ENCODE measurements around the gene ADAMTS12. TPM values are rescaled to one million over a fixed set of nuclear protein-coding genes. Genes with fewer than 3 reads are reported as not detected.

ADAMTS12 gene
- total RNA-seq, 2 experiments from 2014 or later, result not detected

- intact Hi-C loops (cut with micrococcal nuclease), result no loop called here
- Mint-ChIP-seq H3K27me3 (no peaks in the 10 kb centered on the region), H3K4me1 (ENCODE audit: low read depth) (peaks cover 3% of the 10 kb centered on the region), H3K27ac (no peak overlapping the region), H3K9me3 (no peaks in the 10 kb centered on the region), H3K36me3 (ENCODE audit: low read depth) (no peaks in the 10 kb centered on the region), H3K4me3 (no peak overlapping the region)
- POLR2A ChIA-PET, result no interaction called here
- DNase-seq, result no peak
- TF ChIP-seq CTCF (IDR thresholded peaks at IDR 0.05), result no peak
- ATAC-seq, result no peak
- CTCF ChIA-PET, result no interaction called here
These were observed 254.8 kb downstream of the ADAMTS12 start for GRCh38 chr5:33637011-33637410.

GRCh38 chr5:33635582-33635981 lies 256.2 kb downstream of the ADAMTS12 start:
- Mint-ChIP-seq H3K27me3 (no peaks in the 10 kb centered on the region), H3K27ac (no peak overlapping the region), H3K36me3 (ENCODE audit: low read depth) (no peaks in the 10 kb centered on the region), H3K9me3 (peaks cover 3% of the 10 kb centered on the region), H3K4me3 (no peak overlapping the region), H3K4me1 (ENCODE audit: low read depth) (no peaks in the 10 kb centered on the region)
- DNase-seq, result no peak
- CTCF ChIA-PET, result no interaction called here
- TF ChIP-seq CTCF (IDR thresholded peaks at IDR 0.05), result no peak
- intact Hi-C loops (cut with micrococcal nuclease), result no loop called here
- POLR2A ChIA-PET, result no interaction called here
- no peak for ATAC-seq

DNA sequence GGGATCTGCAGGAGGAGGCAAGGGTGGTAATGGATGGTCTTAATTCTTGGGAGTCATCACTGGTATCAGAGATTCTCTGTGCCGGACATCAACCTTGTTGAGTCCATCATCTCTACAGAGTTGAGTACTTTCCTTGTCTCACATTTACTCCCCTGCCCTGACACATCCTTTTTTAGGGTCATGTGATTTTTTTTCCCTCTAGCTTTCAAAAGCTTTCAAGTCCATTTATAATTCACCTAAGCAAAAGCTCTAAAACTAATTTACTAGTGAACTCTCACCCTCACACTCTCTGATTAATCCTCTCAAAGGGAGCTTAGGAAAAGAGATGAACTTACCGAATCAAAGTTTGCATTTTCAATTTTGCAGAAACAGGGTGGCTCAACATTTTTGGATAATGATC lies 258.1 kb downstream of the ADAMTS12 start:
- DNase-seq (no peak), ATAC-seq (no peak)
- POLR2A ChIA-PET, result no interaction called here
- no peak for TF ChIP-seq CTCF (IDR thresholded peaks at IDR 0.05)
- H3K27me3 Mint-ChIP-seq, result no peaks in the 10 kb centered on the region
- H3K9me3 Mint-ChIP-seq, result peaks cover 3% of the 10 kb centered on the region
- H3K36me3 Mint-ChIP-seq (ENCODE audit: low read depth), result no peaks in the 10 kb centered on the region
- no peak overlapping the region for H3K27ac Mint-ChIP-seq
- intact Hi-C loops (cut with micrococcal nuclease), result no loop called here
- CTCF ChIA-PET, result no interaction called here
- no peak overlapping the region for H3K4me3 Mint-ChIP-seq
- H3K4me1 Mint-ChIP-seq (ENCODE audit: low read depth), result no peaks in the 10 kb centered on the region

GRCh38 chr5:33631786-33632185 lies 260.0 kb downstream of the ADAMTS12 start:
- no peak for ATAC-seq
- intact Hi-C loops (cut with micrococcal nuclease), result no loop called here
- H3K4me1 Mint-ChIP-seq (ENCODE audit: low read depth), result no peaks in the 10 kb centered on the region
- H3K9me3 Mint-ChIP-seq, result peaks cover 3% of the 10 kb centered on the region
- no peak for TF ChIP-seq CTCF (IDR thresholded peaks at IDR 0.05)
- CTCF ChIA-PET, result interaction anchor here (1.1 kb wide), 1 partner anchor 42 kb away, joined by 3 read pairs; no protein-coding TSS in a partner anchor
- H3K27ac Mint-ChIP-seq, result no peak overlapping the region
- no peak overlapping the region for H3K4me3 Mint-ChIP-seq
- H3K27me3 Mint-ChIP-seq, result no peaks in the 10 kb centered on the region
- no peaks in the 10 kb centered on the region for H3K36me3 Mint-ChIP-seq (ENCODE audit: low read depth)
- POLR2A ChIA-PET, result interaction anchor here (0.6 kb wide), 1 partner anchor 1171 kb away, joined by 3 read pairs; no protein-coding TSS in a partner anchor
- DNase-seq, result no peak

GRCh38 chr5:33631139-33631538 lies 260.7 kb downstream of the ADAMTS12 start:
- DNase-seq, result no peak
- no peaks in the 10 kb centered on the region for H3K27me3 Mint-ChIP-seq
- no peak overlapping the region for H3K4me3 Mint-ChIP-seq
- no peaks in the 10 kb centered on the region for H3K4me1 Mint-ChIP-seq (ENCODE audit: low read depth)
- intact Hi-C loops (cut with micrococcal nuclease), result no loop called here
- POLR2A ChIA-PET, result no interaction called here
- no peaks in the 10 kb centered on the region for H3K36me3 Mint-ChIP-seq (ENCODE audit: low read depth)
- peaks cover 3% of the 10 kb centered on the region for H3K9me3 Mint-ChIP-seq
- CTCF ChIA-PET, result no interaction called here
- no peak overlapping the region for H3K27ac Mint-ChIP-seq
- TF ChIP-seq CTCF (IDR thresholded peaks at IDR 0.05), result no peak
- ATAC-seq, result no peak

Data from activated CD8-positive, alpha-beta T cell treated with anti-CD3 and anti-CD28 coated beads for 36 hours (primary cell).